ENCODE data around the gene HLA-C. TPM values are rescaled to one million over a fixed set of nuclear protein-coding genes. Genes with fewer than 3 reads are reported as not detected.
"Not testable (repeated sequence)": the region's sequence is repeated elsewhere in the genome, so short reads cannot be mapped to it uniquely, and the experiment has no call there.

The HLA-C gene
- total and polyA plus RNA-seq, 3 experiments from 2014 or later: 823 to 4,018 (median 860) TPM

DNA sequence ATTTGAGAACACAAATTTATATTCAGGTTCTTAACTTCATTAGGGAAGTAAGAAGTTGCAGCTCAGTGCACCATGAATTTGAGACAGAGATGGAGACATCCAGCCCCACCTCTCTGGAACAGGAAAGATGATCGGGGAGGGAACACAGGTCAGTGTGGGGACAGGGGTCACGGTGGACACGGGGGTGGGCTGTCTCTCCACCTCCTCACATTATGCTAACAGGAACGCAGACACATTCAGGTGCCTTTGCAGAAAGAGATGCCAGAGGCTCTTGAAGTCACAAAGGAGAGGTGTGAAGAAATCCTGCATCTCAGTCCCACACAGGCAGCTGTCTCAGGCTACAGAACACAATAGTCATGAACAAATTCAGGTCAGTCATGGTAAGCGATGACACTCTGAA lies 3.1 kb downstream of the HLA-C start:
- H3K4me1 ChIP-seq (ENCODE audit: insufficient read depth, low read length): peaks cover 42% of the 10 kb centered on the region
- Mint-ChIP-seq H3K27me3 (peaks cover 0 to 20% of the 10 kb centered on the region in 2 donors), H3K36me3 (peaks cover 18 to 59% (median 29%) of the 10 kb centered on the region in 3 donors), H3K4me1 (peaks cover 51 to 69% (median 58%) of the 10 kb centered on the region in 3 donors), H3K4me3 (peak overlapping the region; percentile 94 to 100 (median 98)), H3K27ac (peak overlapping the region; percentile 36 to 99 (median 89)), H3K9me3 (peaks cover 0 to 8% (median 5%) of the 10 kb centered on the region in 5 donors)
- CTCF ChIA-PET: interaction anchor here (1.2 to 2.2 kb wide), 2 partner anchors 72 to 98 kb away, joined by 4 to 6 read pairs; no protein-coding TSS in a partner anchor
- POLR2A ChIA-PET: interaction anchor here (0.7 to 3.7 kb wide), 5 partner anchors 9 to 98 kb away, joined by 3 to 42 read pairs (median 8); no protein-coding TSS in a partner anchor
- H3K36me3 ChIP-seq (ENCODE audit: insufficient read depth, low read length): peaks cover 25% of the 10 kb centered on the region
- DNase-seq: peak in 1 of 5 donors; percentile 14
- H3K27me3 ChIP-seq (ENCODE audit: insufficient read depth, low read length, poor library complexity, severe bottlenecking): no peaks in the 10 kb centered on the region
- no peak overlapping the region for H3K27ac ChIP-seq (ENCODE audit: low read depth, low read length)
- H3K4me3 ChIP-seq (ENCODE audit: low read length): peak overlapping the region; percentile 29
- no peaks in the 10 kb centered on the region for H3K9me3 ChIP-seq (ENCODE audit: low read length)

- H3K4me3 ChIP-seq (ENCODE audit: low read length): no peak overlapping the region
- peaks cover 46 to 65% (median 53%) of the 10 kb centered on the region in 3 donors for H3K4me1 Mint-ChIP-seq
- peak overlapping the region; percentile 94 to 100 (median 98) for H3K4me3 Mint-ChIP-seq
- H3K27ac ChIP-seq (ENCODE audit: low read depth, low read length): no peak overlapping the region
- peaks cover 25% of the 10 kb centered on the region for H3K36me3 ChIP-seq (ENCODE audit: insufficient read depth, low read length)
- no peaks in the 10 kb centered on the region for H3K9me3 ChIP-seq (ENCODE audit: low read length)
- peak overlapping the region; percentile 36 to 99 (median 85) for H3K27ac Mint-ChIP-seq
- ChIA-PET POLR2A (interaction anchor here (0.7 to 3.7 kb wide), 3 partner anchors 9 to 85 kb away, joined by 8 to 42 read pairs (median 16); no protein-coding TSS in a partner anchor), CTCF (interaction anchor here (2.2 kb wide), 1 partner anchor 72 kb away, joined by 6 read pairs; no protein-coding TSS in a partner anchor)
- H3K36me3 Mint-ChIP-seq: peaks cover 18 to 59% (median 30%) of the 10 kb centered on the region in 3 donors
- no peaks in the 10 kb centered on the region for H3K27me3 ChIP-seq (ENCODE audit: insufficient read depth, low read length, poor library complexity, severe bottlenecking)
- peaks cover 37% of the 10 kb centered on the region for H3K4me1 ChIP-seq (ENCODE audit: insufficient read depth, low read length)
- H3K9me3 Mint-ChIP-seq: peaks cover 2 to 9% (median 7%) of the 10 kb centered on the region in 5 donors
- DNase-seq: peak in 1 of 5 donors; percentile 44
- peaks cover 0 to 20% of the 10 kb centered on the region in 2 donors for H3K27me3 Mint-ChIP-seq
Measured at GRCh38 chr6:31268369-31268765, 3.5 kb downstream of the HLA-C start.

GRCh38 chr6:31267651-31268368 lies 4.1 kb downstream of the HLA-C start:
- Histone ChIP-seq H3K36me3 (ENCODE audit: insufficient read depth, low read length) (peaks cover 25% of the 10 kb centered on the region), H3K4me3 (ENCODE audit: low read length) (no peak overlapping the region), H3K9me3 (ENCODE audit: low read length) (no peaks in the 10 kb centered on the region), H3K4me1 (ENCODE audit: insufficient read depth, low read length) (peaks cover 34% of the 10 kb centered on the region), H3K27ac (ENCODE audit: low read depth, low read length) (no peak overlapping the region), H3K27me3 (ENCODE audit: insufficient read depth, low read length, poor library complexity, severe bottlenecking) (no peaks in the 10 kb centered on the region)
- CTCF ChIA-PET: no interaction called here
- peaks cover 0 to 20% of the 10 kb centered on the region in 2 donors for H3K27me3 Mint-ChIP-seq
- peak in 3 of 5 donors; percentile 24 to 54 (median 33) for DNase-seq
- peak overlapping the region; percentile 94 to 100 (median 98) for H3K4me3 Mint-ChIP-seq
- H3K9me3 Mint-ChIP-seq: peaks cover 5 to 14% (median 12%) of the 10 kb centered on the region in 5 donors
- H3K27ac Mint-ChIP-seq: peak overlapping the region; percentile 36 to 99 (median 84)
- POLR2A ChIA-PET: interaction anchor here (2.4 to 3.7 kb wide), 2 partner anchors 8 to 86 kb away, joined by 8 to 42 read pairs; no protein-coding TSS in a partner anchor
- peaks cover 18 to 57% (median 33%) of the 10 kb centered on the region in 3 donors for H3K36me3 Mint-ChIP-seq
- peaks cover 40 to 59% (median 47%) of the 10 kb centered on the region in 3 donors for H3K4me1 Mint-ChIP-seq

DNA sequence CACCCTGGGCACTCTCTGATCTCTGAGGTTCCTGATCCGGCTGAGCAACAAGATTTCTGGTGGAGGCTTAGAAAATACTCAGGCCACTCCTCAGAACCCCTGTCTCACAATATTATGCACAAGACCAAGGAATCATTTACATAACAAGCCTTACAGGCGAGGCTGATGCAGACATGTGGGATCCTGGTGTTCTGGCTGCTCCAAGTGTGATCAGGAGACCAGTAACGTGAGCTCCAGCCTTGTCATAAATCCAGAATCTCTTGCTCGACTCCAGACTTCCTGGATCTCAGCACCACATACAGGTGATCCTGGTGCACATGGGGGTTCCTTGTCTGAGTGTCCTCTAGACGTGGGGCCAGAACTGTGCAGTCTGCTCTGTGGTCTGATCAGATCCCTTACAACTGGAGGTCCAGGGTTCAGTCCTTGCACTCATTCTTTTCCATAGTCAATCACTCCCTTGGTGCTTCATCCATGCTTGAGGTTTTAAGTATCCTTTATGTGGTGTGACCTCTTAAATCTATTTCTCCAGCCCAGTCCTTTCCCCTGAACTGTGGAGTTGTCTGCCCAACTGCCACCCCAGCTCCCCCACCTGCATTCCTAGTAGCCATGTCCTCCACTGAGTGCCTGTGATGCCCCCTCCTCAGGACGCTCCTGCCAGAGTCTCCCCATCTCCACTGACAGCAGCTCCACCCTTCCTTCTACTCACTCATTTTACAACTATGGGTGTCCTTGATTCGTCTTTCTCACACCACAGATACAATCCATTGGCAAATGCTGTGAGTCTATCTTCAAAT lies 5.1 kb downstream of the HLA-C start:
- Mint-ChIP-seq H3K27ac (peak overlapping the region; percentile 36 to 99 (median 78)), H3K4me1 (peaks cover 40 to 56% (median 50%) of the 10 kb centered on the region in 3 donors), H3K36me3 (peaks cover 20 to 46% (median 43%) of the 10 kb centered on the region in 3 donors), H3K9me3 (peaks cover 7 to 22% (median 21%) of the 10 kb centered on the region in 5 donors), H3K4me3 (peak overlapping the region in 6 of 7 donors; percentile 11 to 100 (median 98)), H3K27me3 (peaks cover under 1 to 20% of the 10 kb centered on the region in 2 donors)
- H3K27ac ChIP-seq (ENCODE audit: low read depth, low read length): no peak overlapping the region
- ChIA-PET CTCF (no interaction called here), POLR2A (no interaction called here)
- no peak for DNase-seq
- H3K4me1 ChIP-seq (ENCODE audit: insufficient read depth, low read length): peaks cover 34% of the 10 kb centered on the region
- peaks cover 25% of the 10 kb centered on the region for H3K36me3 ChIP-seq (ENCODE audit: insufficient read depth, low read length)
- H3K27me3 ChIP-seq (ENCODE audit: insufficient read depth, low read length, poor library complexity, severe bottlenecking): no peaks in the 10 kb centered on the region
- H3K9me3 ChIP-seq (ENCODE audit: low read length): no peaks in the 10 kb centered on the region
- H3K4me3 ChIP-seq (ENCODE audit: low read length): no peak overlapping the region

- Mint-ChIP-seq H3K4me1 (peaks cover 42 to 57% (median 53%) of the 10 kb centered on the region in 3 donors), H3K9me3 (peaks cover 7 to 25% (median 21%) of the 10 kb centered on the region in 5 donors), H3K27me3 (peaks cover 4 to 20% of the 10 kb centered on the region in 2 donors), H3K4me3 (peak overlapping the region in 2 of 7 donors; percentile 30 to 44), H3K27ac (peak overlapping the region; percentile 12 to 99 (median 65)), H3K36me3 (peaks cover 20 to 44% (median 40%) of the 10 kb centered on the region in 3 donors)
- Histone ChIP-seq H3K27ac (ENCODE audit: low read depth, low read length) (no peak overlapping the region), H3K9me3 (ENCODE audit: low read length) (no peaks in the 10 kb centered on the region), H3K27me3 (ENCODE audit: insufficient read depth, low read length, poor library complexity, severe bottlenecking) (no peaks in the 10 kb centered on the region), H3K36me3 (ENCODE audit: insufficient read depth, low read length) (peaks cover 24% of the 10 kb centered on the region), H3K4me1 (ENCODE audit: insufficient read depth, low read length) (peaks cover 34% of the 10 kb centered on the region), H3K4me3 (ENCODE audit: low read length) (no peak overlapping the region)
- CTCF ChIA-PET: no interaction called here
- peak in 1 of 5 donors; percentile 18 for DNase-seq
- POLR2A ChIA-PET: no interaction called here
Measured at GRCh38 chr6:31265926-31266325, 6.0 kb downstream of the HLA-C start.

- peaks cover 8 to 22% (median 15%) of the 10 kb centered on the region in 3 donors for H3K36me3 Mint-ChIP-seq
- DNase-seq; H3K27ac ChIP-seq (ENCODE audit: low read depth, low read length); H3K27me3 Mint-ChIP-seq; H3K4me3 ChIP-seq (ENCODE audit: low read length); POLR2A ChIA-PET; H3K9me3 ChIP-seq (ENCODE audit: low read length); H3K4me3 Mint-ChIP-seq; H3K27me3 ChIP-seq (ENCODE audit: insufficient read depth, low read length, poor library complexity, severe bottlenecking); H3K36me3 ChIP-seq (ENCODE audit: insufficient read depth, low read length): not testable (repeated sequence)
- peaks cover 7 to 26% (median 21%) of the 10 kb centered on the region in 5 donors for H3K9me3 Mint-ChIP-seq
- peaks cover 17% of the 10 kb centered on the region for H3K4me1 ChIP-seq (ENCODE audit: insufficient read depth, low read length)
- H3K4me1 Mint-ChIP-seq: peaks cover 33 to 49% (median 47%) of the 10 kb centered on the region in 3 donors
- CTCF ChIA-PET: interaction anchor here (1.8 kb wide), 1 partner anchor 103 kb away, joined by 3 read pairs; no protein-coding TSS in a partner anchor
- H3K27ac Mint-ChIP-seq: peak overlapping the region in 1 of 8 donors; percentile 72
Measured at GRCh38 chr6:31263346-31263933, 8.5 kb downstream of the HLA-C start.

DNA sequence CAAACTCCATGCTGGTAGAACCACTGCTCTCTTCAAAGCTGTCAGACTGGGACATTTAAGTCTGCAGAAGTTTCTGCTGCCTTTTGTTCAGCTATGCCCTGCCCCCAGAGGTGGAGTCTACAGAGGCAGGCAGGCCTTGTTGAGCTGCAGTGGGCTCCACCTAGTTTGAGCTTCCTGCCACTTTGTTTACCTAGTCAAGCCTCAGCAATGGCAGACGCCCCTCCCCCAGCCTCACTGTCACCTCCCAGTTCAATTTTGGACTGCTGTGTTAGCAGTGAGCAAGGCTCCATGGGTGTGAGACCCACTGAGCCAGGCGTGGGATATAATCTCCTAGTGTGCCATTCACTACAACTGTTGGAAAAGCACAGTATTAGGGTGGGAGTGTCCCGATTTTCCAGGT lies 11.9 kb downstream of the HLA-C start:
- H3K4me1 Mint-ChIP-seq: peaks cover 14 to 21% (median 16%) of the 10 kb centered on the region in 3 donors
- H3K9me3 Mint-ChIP-seq: peaks cover 7 to 26% (median 22%) of the 10 kb centered on the region in 5 donors
- peaks cover 0 to 17% (median 3%) of the 10 kb centered on the region in 3 donors for H3K36me3 Mint-ChIP-seq
- H3K4me3 ChIP-seq (ENCODE audit: low read length); H3K27me3 ChIP-seq (ENCODE audit: insufficient read depth, low read length, poor library complexity, severe bottlenecking); H3K9me3 ChIP-seq (ENCODE audit: low read length); H3K4me1 ChIP-seq (ENCODE audit: insufficient read depth, low read length); H3K27ac ChIP-seq (ENCODE audit: low read depth, low read length); H3K36me3 ChIP-seq (ENCODE audit: insufficient read depth, low read length); H3K27me3 Mint-ChIP-seq; CTCF ChIA-PET: not testable (repeated sequence)
- peak overlapping the region in 3 of 7 donors; percentile 23 to 49 (median 29) for H3K4me3 Mint-ChIP-seq
- H3K27ac Mint-ChIP-seq: peak overlapping the region in 1 of 8 donors; percentile 56
- POLR2A ChIA-PET: interaction anchor here (0.6 to 1.3 kb wide), 4 partner anchors 9 to 68 kb away, joined by 3 to 8 read pairs (median 6); no protein-coding TSS in a partner anchor
- DNase-seq: peak in 3 of 5 donors; percentile 41 to 79 (median 74)
